BJ (cell line): ENCODE measurements around the gene ARHGAP11A. TPM values are rescaled to one million over a fixed set of nuclear protein-coding genes. Genes with fewer than 3 reads are reported as not detected.

Experiments used
- CTCF ChIA-PET: fragments of 350-600 bp; formaldehyde crosslinking; extraction: SDS; loops from one replicate; lab custom pipeline; 2021; ENCODE audit warnings: antibody characterized with exemption, inconsistent platforms; lab: Yijun Ruan, JAX
- POLR2A ChIA-PET: fragments of 300-600 bp; sonication (Branson Sonifier 250); formaldehyde crosslinking; extraction: SDS; loops from one replicate; lab custom pipeline; 2021; ENCODE audit warnings: antibody characterized with exemption; lab: Charles Lee
- DNase-seq: peaks from one replicate; pipeline ENCODE4 v3.0.0-alpha.2; 2011; ENCODE audit warnings: low read depth
- H3K27me3 ChIP-seq: 2 replicates; pipeline ENCODE4 v1.6.0; 2011; ENCODE audit warnings: low read length; ENCODE audit not compliant: control insufficient read depth, insufficient read depth
- H3K36me3 ChIP-seq: 2 replicates; pipeline ENCODE4 v1.5.1; 2011; ENCODE audit warnings: low read length; ENCODE audit not compliant: control insufficient read depth, insufficient read depth
- H3K4me3 ChIP-seq: 2 replicates; pipeline ENCODE4 v1.5.1; 2011; ENCODE audit warnings: low read depth, mild to moderate bottlenecking, control low read depth, low read length
- polyA plus RNA-seq: library from polyadenylated mRNA; depleted of rRNA; stranded (reverse); fragments of >200 nt; gene quantifications from 2 replicates; pipeline ENCODE4 v1.2.3, GENCODE V29; 2011; rRNA removed
- small RNA-seq: library from RNA; depleted of rRNA; stranded (forward); fragments of <200 nt; gene quantifications from one replicate; pipeline ENCODE3, GENCODE V24; 2012; ENCODE audit warnings: low replicate concordance, low read depth; ENCODE audit not compliant: insufficient read length
- TF ChIP-seq, protein P1 (sequence below): IDR thresholded peaks from 2 replicates; pipeline ENCODE4 v1.5.1; 2011; ENCODE audit warnings: low read depth, mild to moderate bottlenecking, control low read depth, inconsistent platforms, low read length, moderate library complexity; ENCODE audit not compliant: insufficient read depth

Gene ARHGAP11A
- polyA plus RNA-seq, 1 experiment, result 5.5 TPM

DNA sequence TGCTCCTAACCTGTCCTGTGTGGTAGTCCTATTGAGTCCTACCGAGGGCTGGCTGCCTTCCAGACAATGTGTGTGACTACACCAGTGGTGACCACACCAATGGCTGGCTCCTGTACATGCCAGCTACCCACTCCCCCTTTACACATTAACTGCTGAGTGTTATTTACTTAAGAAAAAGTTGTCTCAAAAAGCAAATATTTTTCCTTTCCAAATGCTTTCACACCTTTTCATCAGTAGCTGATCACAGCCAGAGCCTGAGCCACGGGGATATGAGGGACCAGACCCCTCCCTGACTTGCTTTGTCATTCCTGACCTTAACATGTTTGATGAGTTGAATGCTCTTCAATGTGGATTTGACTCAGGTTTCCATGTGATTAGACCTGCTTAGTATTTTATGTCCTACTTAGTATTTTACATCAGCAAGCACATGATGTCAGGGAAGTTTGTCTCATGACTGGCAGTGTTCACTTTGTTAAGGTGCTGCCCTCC, 72.9 kb downstream of the ARHGAP11A start:
- ChIA-PET CTCF (interaction anchor here (0.6 to 2.5 kb wide), 2 partner anchors 12 to 100 kb away, joined by 4 to 7 read pairs; no protein-coding TSS in a partner anchor), POLR2A (interaction anchor here (0.5 kb wide), 1 partner anchor 121 kb away, joined by 11 read pairs; no protein-coding TSS in a partner anchor)
- DNase-seq, result no peak
- H3K36me3 ChIP-seq, result no peaks in the 10 kb centered on the region
- no peaks in the 10 kb centered on the region for H3K27me3 ChIP-seq
- H3K4me3 ChIP-seq, result no peak overlapping the region
- TF ChIP-seq, protein P1, sequence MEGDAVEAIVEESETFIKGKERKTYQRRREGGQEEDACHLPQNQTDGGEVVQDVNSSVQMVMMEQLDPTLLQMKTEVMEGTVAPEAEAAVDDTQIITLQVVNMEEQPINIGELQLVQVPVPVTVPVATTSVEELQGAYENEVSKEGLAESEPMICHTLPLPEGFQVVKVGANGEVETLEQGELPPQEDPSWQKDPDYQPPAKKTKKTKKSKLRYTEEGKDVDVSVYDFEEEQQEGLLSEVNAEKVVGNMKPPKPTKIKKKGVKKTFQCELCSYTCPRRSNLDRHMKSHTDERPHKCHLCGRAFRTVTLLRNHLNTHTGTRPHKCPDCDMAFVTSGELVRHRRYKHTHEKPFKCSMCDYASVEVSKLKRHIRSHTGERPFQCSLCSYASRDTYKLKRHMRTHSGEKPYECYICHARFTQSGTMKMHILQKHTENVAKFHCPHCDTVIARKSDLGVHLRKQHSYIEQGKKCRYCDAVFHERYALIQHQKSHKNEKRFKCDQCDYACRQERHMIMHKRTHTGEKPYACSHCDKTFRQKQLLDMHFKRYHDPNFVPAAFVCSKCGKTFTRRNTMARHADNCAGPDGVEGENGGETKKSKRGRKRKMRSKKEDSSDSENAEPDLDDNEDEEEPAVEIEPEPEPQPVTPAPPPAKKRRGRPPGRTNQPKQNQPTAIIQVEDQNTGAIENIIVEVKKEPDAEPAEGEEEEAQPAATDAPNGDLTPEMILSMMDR, result no peak

Small RNAs within 50 kb of the gene (small RNA-seq; reads per million reads assigned to genes)
- gene RN7SL286P, result not detected

Other genes starting within 250 kb of the ARHGAP11A start
- gene GOLGA8K, start 212.2 kb upstream of the ARHGAP11A start, polyA plus RNA-seq, result 0.10 TPM in 1 of 2 replicates, not detected in the other
- gene GOLGA8O, start 159.9 kb upstream of the ARHGAP11A start, polyA plus RNA-seq, result 0.56 and 0.78 TPM in 2 replicates
- 1.9 and 2.9 TPM in 2 replicates for gene GOLGA8N, start 22.0 kb upstream of the ARHGAP11A start, polyA plus RNA-seq
- 9.4 and 16.7 TPM in 2 replicates for gene SCG5, start 26.2 kb downstream of the ARHGAP11A start, polyA plus RNA-seq
- gene GREM1, start 102.5 kb downstream of the ARHGAP11A start, polyA plus RNA-seq, result 2,051 and 2,694 TPM in 2 replicates